ENCODE results near the gene AFG1L. TPM values are rescaled to one million over a fixed set of nuclear protein-coding genes. Genes with fewer than 3 reads are reported as not detected.
A peak's percentile ranks its signal among the peaks of the same experiment; 100 is the strongest.

Gene AFG1L
- total RNA-seq, 1 donor from 2014 or later, result 9.5 TPM

GRCh38 chr6:108541843-108542759, 247.2 kb downstream of the AFG1L start:
- H3K27me3 Mint-ChIP-seq (ENCODE audit: unreplicated experiment), result peaks cover 17% of the 10 kb centered on the region
- peak; percentile 93 for TF ChIP-seq CTCF (IDR thresholded peaks at IDR 0.05)
- H3K9me3 Mint-ChIP-seq (ENCODE audit: unreplicated experiment), result peaks cover 3% of the 10 kb centered on the region
- no peak overlapping the region for H3K27ac Mint-ChIP-seq (ENCODE audit: unreplicated experiment)
- no peak for DNase-seq (ENCODE audit: extremely low spot score, unreplicated experiment)
- peaks cover 8% of the 10 kb centered on the region for H3K4me1 Mint-ChIP-seq (ENCODE audit: unreplicated experiment)
- no peak overlapping the region for H3K4me3 Mint-ChIP-seq (ENCODE audit: unreplicated experiment)
- H3K36me3 Mint-ChIP-seq (ENCODE audit: unreplicated experiment), result no peaks in the 10 kb centered on the region

GRCh38 chr6:108543175-108543940, 248.5 kb downstream of the AFG1L start:
- Mint-ChIP-seq H3K27ac (ENCODE audit: unreplicated experiment) (no peak overlapping the region), H3K36me3 (ENCODE audit: unreplicated experiment) (no peaks in the 10 kb centered on the region), H3K27me3 (ENCODE audit: unreplicated experiment) (peaks cover 17% of the 10 kb centered on the region), H3K4me1 (ENCODE audit: unreplicated experiment) (peaks cover 3% of the 10 kb centered on the region), H3K9me3 (ENCODE audit: unreplicated experiment) (peaks cover 3% of the 10 kb centered on the region), H3K4me3 (ENCODE audit: unreplicated experiment) (no peak overlapping the region)
- no peak for TF ChIP-seq CTCF (IDR thresholded peaks at IDR 0.05)
- DNase-seq (ENCODE audit: extremely low spot score, unreplicated experiment), result no peak

GRCh38 chr6:108544606-108545005, 249.8 kb downstream of the AFG1L start:
- DNase-seq (ENCODE audit: extremely low spot score, unreplicated experiment), result no peak
- Mint-ChIP-seq H3K9me3 (ENCODE audit: unreplicated experiment) (peaks cover 1% of the 10 kb centered on the region), H3K27me3 (ENCODE audit: unreplicated experiment) (peaks cover 14% of the 10 kb centered on the region), H3K36me3 (ENCODE audit: unreplicated experiment) (no peaks in the 10 kb centered on the region), H3K4me3 (ENCODE audit: unreplicated experiment) (no peak overlapping the region), H3K27ac (ENCODE audit: unreplicated experiment) (no peak overlapping the region), H3K4me1 (ENCODE audit: unreplicated experiment) (peaks cover 3% of the 10 kb centered on the region)
- TF ChIP-seq CTCF (IDR thresholded peaks at IDR 0.05), result no peak

- Mint-ChIP-seq H3K4me3 (ENCODE audit: unreplicated experiment) (no peak overlapping the region), H3K4me1 (ENCODE audit: unreplicated experiment) (peaks cover 3% of the 10 kb centered on the region), H3K27me3 (ENCODE audit: unreplicated experiment) (peaks cover 10% of the 10 kb centered on the region), H3K36me3 (ENCODE audit: unreplicated experiment) (no peaks in the 10 kb centered on the region), H3K27ac (ENCODE audit: unreplicated experiment) (no peak overlapping the region), H3K9me3 (ENCODE audit: unreplicated experiment) (no peaks in the 10 kb centered on the region)
- no peak for TF ChIP-seq CTCF (IDR thresholded peaks at IDR 0.05)
- no peak for DNase-seq (ENCODE audit: extremely low spot score, unreplicated experiment)
Observed at GRCh38 chr6:108546079-108547049, 251.5 kb downstream of the AFG1L start.
